Lower leg skin (tissue), 3 donors: ENCODE measurements around the gene CEP131.

Experiments used
- CTCF ChIP-seq, 3 donors: fragments of 450-650 bp; IDR thresholded peaks; one replicate each; pipeline ENCODE4 v1.5.1; 2016; ENCODE audit warnings: antibody characterized with exemption in 3 of 3, mild to moderate bottlenecking in 3 of 3, moderate library complexity in 2 of 3
- POLR2A ChIP-seq, 2 donors: fragments of 450-650 bp; IDR thresholded peaks; one replicate each; pipeline ENCODE4 v1.6.1; 2016 to 2017; ENCODE audit warnings: antibody characterized with exemption in 2 of 2, mild to moderate bottlenecking in 1 of 2, moderate library complexity in 1 of 2

GRCh38 chr17:81190591-81190990 lies 32.2 kb downstream of the CEP131 start:
- TF ChIP-seq POLR2A (IDR thresholded peaks at IDR 0.05) (no peak), CTCF (IDR thresholded peaks at IDR 0.05) (no peak)
